ENCODE data around the gene OPCML.

DNA sequence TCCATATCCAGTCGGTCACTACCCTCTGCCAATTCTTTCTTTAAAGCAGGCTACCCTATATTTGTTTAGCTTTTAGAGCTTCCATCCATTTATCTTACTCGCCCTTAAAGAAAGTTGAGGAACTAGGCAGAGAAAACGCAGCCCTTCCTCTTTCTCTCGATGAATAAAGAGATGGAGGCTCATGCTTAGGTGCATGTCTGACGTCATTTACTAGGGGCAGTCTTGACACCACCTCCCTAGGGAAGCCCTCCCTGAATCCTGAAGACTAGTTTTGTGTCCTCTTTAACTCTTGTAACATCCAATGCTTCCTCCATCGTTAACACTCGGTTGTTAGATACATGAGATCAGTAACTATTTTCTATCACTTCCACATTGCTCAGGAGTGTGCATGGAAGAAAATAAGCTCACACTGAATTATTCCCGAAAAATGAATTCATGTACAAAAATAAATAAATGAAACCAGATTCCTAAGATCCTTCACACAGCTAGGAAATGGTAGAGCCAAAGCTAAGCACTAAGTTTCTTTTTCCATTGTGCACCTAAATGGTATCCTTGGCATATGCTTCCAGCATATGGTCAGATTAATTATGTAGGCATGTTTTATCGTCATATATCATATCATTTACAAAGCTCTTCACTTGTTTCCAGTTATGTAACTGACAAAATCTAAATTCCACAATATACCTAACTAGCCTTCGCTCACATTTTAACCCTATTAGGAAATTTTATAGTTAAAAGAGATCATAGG lies 291.2 kb downstream of the OPCML start:
- TF ChIP-seq, protein P1, sequence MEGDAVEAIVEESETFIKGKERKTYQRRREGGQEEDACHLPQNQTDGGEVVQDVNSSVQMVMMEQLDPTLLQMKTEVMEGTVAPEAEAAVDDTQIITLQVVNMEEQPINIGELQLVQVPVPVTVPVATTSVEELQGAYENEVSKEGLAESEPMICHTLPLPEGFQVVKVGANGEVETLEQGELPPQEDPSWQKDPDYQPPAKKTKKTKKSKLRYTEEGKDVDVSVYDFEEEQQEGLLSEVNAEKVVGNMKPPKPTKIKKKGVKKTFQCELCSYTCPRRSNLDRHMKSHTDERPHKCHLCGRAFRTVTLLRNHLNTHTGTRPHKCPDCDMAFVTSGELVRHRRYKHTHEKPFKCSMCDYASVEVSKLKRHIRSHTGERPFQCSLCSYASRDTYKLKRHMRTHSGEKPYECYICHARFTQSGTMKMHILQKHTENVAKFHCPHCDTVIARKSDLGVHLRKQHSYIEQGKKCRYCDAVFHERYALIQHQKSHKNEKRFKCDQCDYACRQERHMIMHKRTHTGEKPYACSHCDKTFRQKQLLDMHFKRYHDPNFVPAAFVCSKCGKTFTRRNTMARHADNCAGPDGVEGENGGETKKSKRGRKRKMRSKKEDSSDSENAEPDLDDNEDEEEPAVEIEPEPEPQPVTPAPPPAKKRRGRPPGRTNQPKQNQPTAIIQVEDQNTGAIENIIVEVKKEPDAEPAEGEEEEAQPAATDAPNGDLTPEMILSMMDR (conservative IDR thresholded peaks at IDR 0.05; ENCODE audit: low read depth in 2 of 2): no peak
- TF ChIP-seq, protein P2, sequence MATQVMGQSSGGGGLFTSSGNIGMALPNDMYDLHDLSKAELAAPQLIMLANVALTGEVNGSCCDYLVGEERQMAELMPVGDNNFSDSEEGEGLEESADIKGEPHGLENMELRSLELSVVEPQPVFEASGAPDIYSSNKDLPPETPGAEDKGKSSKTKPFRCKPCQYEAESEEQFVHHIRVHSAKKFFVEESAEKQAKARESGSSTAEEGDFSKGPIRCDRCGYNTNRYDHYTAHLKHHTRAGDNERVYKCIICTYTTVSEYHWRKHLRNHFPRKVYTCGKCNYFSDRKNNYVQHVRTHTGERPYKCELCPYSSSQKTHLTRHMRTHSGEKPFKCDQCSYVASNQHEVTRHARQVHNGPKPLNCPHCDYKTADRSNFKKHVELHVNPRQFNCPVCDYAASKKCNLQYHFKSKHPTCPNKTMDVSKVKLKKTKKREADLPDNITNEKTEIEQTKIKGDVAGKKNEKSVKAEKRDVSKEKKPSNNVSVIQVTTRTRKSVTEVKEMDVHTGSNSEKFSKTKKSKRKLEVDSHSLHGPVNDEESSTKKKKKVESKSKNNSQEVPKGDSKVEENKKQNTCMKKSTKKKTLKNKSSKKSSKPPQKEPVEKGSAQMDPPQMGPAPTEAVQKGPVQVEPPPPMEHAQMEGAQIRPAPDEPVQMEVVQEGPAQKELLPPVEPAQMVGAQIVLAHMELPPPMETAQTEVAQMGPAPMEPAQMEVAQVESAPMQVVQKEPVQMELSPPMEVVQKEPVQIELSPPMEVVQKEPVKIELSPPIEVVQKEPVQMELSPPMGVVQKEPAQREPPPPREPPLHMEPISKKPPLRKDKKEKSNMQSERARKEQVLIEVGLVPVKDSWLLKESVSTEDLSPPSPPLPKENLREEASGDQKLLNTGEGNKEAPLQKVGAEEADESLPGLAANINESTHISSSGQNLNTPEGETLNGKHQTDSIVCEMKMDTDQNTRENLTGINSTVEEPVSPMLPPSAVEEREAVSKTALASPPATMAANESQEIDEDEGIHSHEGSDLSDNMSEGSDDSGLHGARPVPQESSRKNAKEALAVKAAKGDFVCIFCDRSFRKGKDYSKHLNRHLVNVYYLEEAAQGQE (IDR thresholded peaks at IDR 0.05; ENCODE audit: unreplicated experiment): no peak
- TF ChIP-seq NANOG (IDR thresholded peaks at IDR 0.05; ENCODE audit: borderline replicate concordance): no peak
- no peak for TF ChIP-seq EZH2 (IDR thresholded peaks at IDR 0.05; ENCODE audit: low read depth, unreplicated experiment)
- TF ChIP-seq POLR2AphosphoS5 (IDR thresholded peaks at IDR 0.05; ENCODE audit: low read depth): no peak
- TF ChIP-seq EZH2phosphoT487 (IDR thresholded peaks at IDR 0.05; ENCODE audit: unreplicated experiment): no peak
- TF ChIP-seq, protein P3, sequence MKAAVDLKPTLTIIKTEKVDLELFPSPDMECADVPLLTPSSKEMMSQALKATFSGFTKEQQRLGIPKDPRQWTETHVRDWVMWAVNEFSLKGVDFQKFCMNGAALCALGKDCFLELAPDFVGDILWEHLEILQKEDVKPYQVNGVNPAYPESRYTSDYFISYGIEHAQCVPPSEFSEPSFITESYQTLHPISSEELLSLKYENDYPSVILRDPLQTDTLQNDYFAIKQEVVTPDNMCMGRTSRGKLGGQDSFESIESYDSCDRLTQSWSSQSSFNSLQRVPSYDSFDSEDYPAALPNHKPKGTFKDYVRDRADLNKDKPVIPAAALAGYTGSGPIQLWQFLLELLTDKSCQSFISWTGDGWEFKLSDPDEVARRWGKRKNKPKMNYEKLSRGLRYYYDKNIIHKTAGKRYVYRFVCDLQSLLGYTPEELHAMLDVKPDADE (IDR thresholded peaks at IDR 0.05): no peak
- TF ChIP-seq JUNB (IDR thresholded peaks at IDR 0.05; ENCODE audit: unreplicated experiment): no peak
- TF ChIP-seq CREB1 (CRISPR knock-in tag; IDR thresholded peaks at IDR 0.05; ENCODE audit: low read depth): no peak

Data from GM23338 (cell line).